ENCODE data around the gene CLEC19A. TPM values are rescaled to one million over a fixed set of nuclear protein-coding genes. Genes with fewer than 3 reads are reported as not detected.
"Not testable (repeated sequence)": the region's sequence is repeated elsewhere in the genome, so short reads cannot be mapped to it uniquely, and the experiment has no call there.

CLEC19A gene
- total RNA-seq, 2 donors from 2014 or later, result 0.23 TPM

GRCh38 chr16:19315889-19316433, 30.4 kb downstream of the CLEC19A start:
- no peaks in the 10 kb centered on the region for H3K9me3 ChIP-seq
- WGBS, result 66% methylated on average over 5 of the region's 5 CpGs
- H3K4me1 ChIP-seq (replicated peaks), result no peaks in the 10 kb centered on the region
- DNase-seq (ENCODE audit: low spot score), result no peak
- H3K4me3 ChIP-seq, result no peak overlapping the region
- no peaks in the 10 kb centered on the region for H3K27me3 ChIP-seq (replicated peaks; ENCODE audit: insufficient read depth)
- intact Hi-C loops (cut with DNase I), result no loop called here
- TF ChIP-seq POLR2A (IDR thresholded peaks at IDR 0.05) (no peak), POLR2AphosphoS5 (IDR thresholded peaks at IDR 0.05) (no peak)
- TF ChIP-seq, protein P1, sequence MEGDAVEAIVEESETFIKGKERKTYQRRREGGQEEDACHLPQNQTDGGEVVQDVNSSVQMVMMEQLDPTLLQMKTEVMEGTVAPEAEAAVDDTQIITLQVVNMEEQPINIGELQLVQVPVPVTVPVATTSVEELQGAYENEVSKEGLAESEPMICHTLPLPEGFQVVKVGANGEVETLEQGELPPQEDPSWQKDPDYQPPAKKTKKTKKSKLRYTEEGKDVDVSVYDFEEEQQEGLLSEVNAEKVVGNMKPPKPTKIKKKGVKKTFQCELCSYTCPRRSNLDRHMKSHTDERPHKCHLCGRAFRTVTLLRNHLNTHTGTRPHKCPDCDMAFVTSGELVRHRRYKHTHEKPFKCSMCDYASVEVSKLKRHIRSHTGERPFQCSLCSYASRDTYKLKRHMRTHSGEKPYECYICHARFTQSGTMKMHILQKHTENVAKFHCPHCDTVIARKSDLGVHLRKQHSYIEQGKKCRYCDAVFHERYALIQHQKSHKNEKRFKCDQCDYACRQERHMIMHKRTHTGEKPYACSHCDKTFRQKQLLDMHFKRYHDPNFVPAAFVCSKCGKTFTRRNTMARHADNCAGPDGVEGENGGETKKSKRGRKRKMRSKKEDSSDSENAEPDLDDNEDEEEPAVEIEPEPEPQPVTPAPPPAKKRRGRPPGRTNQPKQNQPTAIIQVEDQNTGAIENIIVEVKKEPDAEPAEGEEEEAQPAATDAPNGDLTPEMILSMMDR (IDR thresholded peaks at IDR 0.05), result no peak
- no peak overlapping the region for H3K27ac ChIP-seq
- no peaks in the 10 kb centered on the region for H3K36me3 ChIP-seq

DNA sequence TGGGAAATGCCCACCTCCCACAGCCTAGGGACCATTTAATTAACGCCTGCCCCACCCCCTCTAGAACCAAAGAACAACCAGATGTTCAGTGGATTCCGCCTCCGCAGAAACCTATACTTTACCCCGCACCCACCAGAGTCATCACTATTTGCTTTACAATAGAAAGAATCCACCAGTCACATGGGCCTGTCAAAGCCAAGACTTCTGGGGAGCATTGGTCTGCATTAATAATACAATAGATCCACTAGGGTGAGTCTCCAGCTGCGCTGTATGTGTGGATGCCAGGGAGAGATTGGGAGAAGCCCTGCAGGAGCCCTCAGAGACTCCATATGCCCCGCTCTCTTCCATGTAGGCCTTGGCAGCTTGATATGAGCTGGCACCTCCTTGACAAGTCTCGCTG, 31.3 kb downstream of the CLEC19A start:
- Histone ChIP-seq H3K27ac (no peak overlapping the region), H3K36me3 (no peaks in the 10 kb centered on the region), H3K27me3 (replicated peaks; ENCODE audit: insufficient read depth) (no peaks in the 10 kb centered on the region), H3K4me3 (no peak overlapping the region), H3K4me1 (replicated peaks) (no peaks in the 10 kb centered on the region), H3K9me3 (no peaks in the 10 kb centered on the region)
- no peak for DNase-seq (ENCODE audit: low spot score)
- TF ChIP-seq, protein P1 (IDR thresholded peaks at IDR 0.05), result no peak
- TF ChIP-seq POLR2AphosphoS5 (IDR thresholded peaks at IDR 0.05), result no peak
- TF ChIP-seq POLR2A (IDR thresholded peaks at IDR 0.05), result no peak
- WGBS, result 53% methylated on average over 7 of the region's 7 CpGs
- intact Hi-C loops (cut with DNase I), result no loop called here

DNA sequence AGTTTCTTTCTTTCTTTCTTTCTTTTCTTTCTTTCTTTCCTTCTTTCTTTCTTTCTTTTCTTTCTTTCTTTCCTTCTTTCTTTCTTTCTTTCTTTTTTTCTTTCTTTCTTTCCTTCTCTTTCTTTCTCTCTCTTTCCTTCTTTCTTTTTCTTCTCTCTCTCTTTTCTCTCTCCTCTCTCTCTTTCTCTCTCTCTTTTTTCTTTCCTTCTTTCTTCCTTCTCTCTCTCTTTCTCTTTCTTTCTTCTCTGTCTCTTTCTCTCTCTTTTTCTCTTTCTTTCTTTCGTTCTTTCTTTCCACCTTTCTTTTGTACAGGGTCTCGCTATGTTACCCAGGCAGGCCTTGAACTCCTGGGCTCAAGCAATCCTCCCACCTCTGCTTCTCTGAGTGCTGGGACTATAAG, 35.7 kb downstream of the CLEC19A start:
- H3K27ac ChIP-seq; H3K27me3 ChIP-seq (replicated peaks; ENCODE audit: insufficient read depth); H3K9me3 ChIP-seq; H3K4me3 ChIP-seq; H3K4me1 ChIP-seq (replicated peaks); H3K36me3 ChIP-seq; DNase-seq (ENCODE audit: low spot score); intact Hi-C loops (cut with DNase I): not testable (repeated sequence)
- WGBS, result 91% methylated on average over 2 of the region's 2 CpGs

DNA sequence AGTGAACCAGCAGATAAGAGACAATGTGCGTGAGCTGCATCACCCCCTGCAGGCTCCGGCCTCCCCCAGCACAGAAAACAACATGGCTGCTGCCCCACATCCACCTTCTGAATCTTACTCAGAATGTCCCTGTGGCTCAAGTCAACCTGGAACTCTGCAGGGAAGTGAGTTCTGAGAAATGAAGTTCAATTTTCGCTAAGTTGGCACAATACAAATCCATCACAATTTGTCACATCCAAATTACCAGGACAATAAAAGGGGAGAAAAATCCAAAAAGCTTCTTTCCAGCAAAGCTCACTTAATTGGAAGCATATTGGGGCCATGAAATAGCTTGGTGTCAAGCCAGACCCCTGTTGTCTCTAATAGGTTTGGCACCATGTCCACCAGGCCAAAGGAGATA, 38.1 kb downstream of the CLEC19A start:
- intact Hi-C loops (cut with DNase I), result no loop called here
- Histone ChIP-seq H3K4me1 (replicated peaks) (no peaks in the 10 kb centered on the region), H3K9me3 (no peaks in the 10 kb centered on the region), H3K36me3 (no peaks in the 10 kb centered on the region), H3K27me3 (replicated peaks; ENCODE audit: insufficient read depth) (no peaks in the 10 kb centered on the region), H3K27ac (no peak overlapping the region), H3K4me3 (no peak overlapping the region)
- 70% methylated on average over 3 of the region's 3 CpGs for WGBS
- no peak for DNase-seq (ENCODE audit: low spot score)
- TF ChIP-seq, protein P1 (IDR thresholded peaks at IDR 0.05), result no peak
- TF ChIP-seq POLR2AphosphoS5 (IDR thresholded peaks at IDR 0.05) (no peak), POLR2A (IDR thresholded peaks at IDR 0.05) (no peak)

DNA sequence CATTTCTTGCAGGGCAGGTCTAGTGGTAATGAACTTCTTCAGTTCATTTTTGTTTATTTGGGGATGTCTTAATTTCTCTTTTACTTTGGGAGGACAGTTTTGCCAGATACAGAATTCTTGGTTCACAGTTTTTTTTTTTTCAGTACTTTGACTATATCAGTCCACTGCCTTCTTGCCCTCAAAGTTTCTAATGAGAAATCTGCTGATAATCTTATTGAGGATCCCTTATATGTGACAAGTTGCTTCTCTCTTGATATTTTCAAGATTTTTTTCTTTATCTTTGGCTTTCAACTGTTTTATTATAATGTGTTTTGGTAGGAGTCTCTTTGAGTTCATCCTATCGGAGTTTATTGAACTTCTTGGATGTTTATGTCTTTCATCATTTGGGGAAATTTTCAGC, 42.8 kb downstream of the CLEC19A start:
- Histone ChIP-seq H3K4me3 (no peak overlapping the region), H3K9me3 (no peaks in the 10 kb centered on the region), H3K36me3 (no peaks in the 10 kb centered on the region), H3K27ac (no peak overlapping the region), H3K27me3 (replicated peaks; ENCODE audit: insufficient read depth) (no peaks in the 10 kb centered on the region), H3K4me1 (replicated peaks) (no peaks in the 10 kb centered on the region)
- intact Hi-C loops (cut with DNase I), result no loop called here
- DNase-seq (ENCODE audit: low spot score), result no peak
- TF ChIP-seq POLR2AphosphoS5 (IDR thresholded peaks at IDR 0.05), result no peak
- TF ChIP-seq, protein P1 (IDR thresholded peaks at IDR 0.05), result no peak
- TF ChIP-seq POLR2A (IDR thresholded peaks at IDR 0.05), result no peak
- 83% methylated on average over 1 of the region's 1 CpG for WGBS

Data from prostate gland (tissue), 2 donors.